Stimulated activated effector memory CD8-positive, alpha-beta T cell treated with anti-CD3 and anti-CD28 coated beads, Interleukin-12 subunit alpha, Interleukin-12 subunit beta, amount 100 ng/mL, for 72 hours (primary cell): ENCODE measurements around the gene IGSF9B.

Source experiments
- ATAC-seq: fragments of 150-1000 bp; cut with Tn5 transposase; 2 replicates; pipeline ENCODE4 v1.10.0; 2021
- DNase-seq, 2 donors: peaks; one replicate each; pipeline ENCODE4 v3.0.0; 2021 to 2022; ENCODE audit warnings: low spot score in 2 of 2
- H3K27ac Mint-ChIP-seq: one replicate; pipeline ENCODE4 v1.8.0; 2022; ENCODE audit warnings: mild to moderate bottlenecking, mixed read lengths
- H3K36me3 Mint-ChIP-seq: one replicate; pipeline ENCODE4 v1.8.0; 2022; ENCODE audit warnings: mild to moderate bottlenecking, mixed read lengths
- H3K4me1 Mint-ChIP-seq: one replicate; pipeline ENCODE4 v1.8.0; 2022; ENCODE audit warnings: mixed read lengths
- H3K4me3 Mint-ChIP-seq: one replicate; pipeline ENCODE4 v1.8.0; 2022; ENCODE audit warnings: mild to moderate bottlenecking, mixed read lengths
- H3K9me3 Mint-ChIP-seq: one replicate; pipeline ENCODE4 v1.8.0; 2022; ENCODE audit warnings: mixed read lengths

Gene IGSF9B

GRCh38 chr11:133990501-133990900 is 33.7 kb upstream of the IGSF9B start:
- Mint-ChIP-seq H3K27ac (no peak overlapping the region), H3K9me3 (no peaks in the 10 kb centered on the region), H3K4me1 (peaks cover 7% of the 10 kb centered on the region), H3K36me3 (no peaks in the 10 kb centered on the region), H3K4me3 (no peak overlapping the region)
- DNase-seq (no peak), ATAC-seq (no peak)

GRCh38 chr11:133988686-133989410 is 32.1 kb upstream of the IGSF9B start:
- no peaks in the 10 kb centered on the region for H3K4me1 Mint-ChIP-seq
- ATAC-seq = no peak
- H3K36me3 Mint-ChIP-seq = no peaks in the 10 kb centered on the region

GRCh38 chr11:133987171-133987570 is 30.4 kb upstream of the IGSF9B start:
- no peaks in the 10 kb centered on the region for H3K36me3 Mint-ChIP-seq
- no peaks in the 10 kb centered on the region for H3K9me3 Mint-ChIP-seq
- DNase-seq = no peak
- ATAC-seq = no peak
- H3K27ac Mint-ChIP-seq = no peak overlapping the region
- H3K4me3 Mint-ChIP-seq = no peak overlapping the region
- H3K4me1 Mint-ChIP-seq = no peaks in the 10 kb centered on the region

More at GRCh38 chr11:133988686-133989410, 32.1 kb upstream of the IGSF9B start:
- H3K9me3 Mint-ChIP-seq = no peaks in the 10 kb centered on the region
- H3K4me3 Mint-ChIP-seq = no peak overlapping the region
- no peak for DNase-seq
- H3K27ac Mint-ChIP-seq = peak overlapping the region; percentile 63

GRCh38 chr11:133985981-133986944 is 29.5 kb upstream of the IGSF9B start:
- no peaks in the 10 kb centered on the region for H3K9me3 Mint-ChIP-seq
- no peaks in the 10 kb centered on the region for H3K36me3 Mint-ChIP-seq
- H3K27ac Mint-ChIP-seq = peak overlapping the region; percentile 14
- no peak overlapping the region for H3K4me3 Mint-ChIP-seq
- ATAC-seq (no peak), DNase-seq (no peak)
- no peaks in the 10 kb centered on the region for H3K4me1 Mint-ChIP-seq

GRCh38 chr11:133984828-133985227 is 28.1 kb upstream of the IGSF9B start:
- no peak for ATAC-seq
- no peak for DNase-seq
- Mint-ChIP-seq H3K27ac (no peak overlapping the region), H3K4me1 (no peaks in the 10 kb centered on the region), H3K36me3 (no peaks in the 10 kb centered on the region), H3K9me3 (no peaks in the 10 kb centered on the region), H3K4me3 (no peak overlapping the region)

- ATAC-seq (no peak), DNase-seq (no peak)
- H3K4me1 Mint-ChIP-seq = no peaks in the 10 kb centered on the region
- no peak overlapping the region for H3K27ac Mint-ChIP-seq
- H3K4me3 Mint-ChIP-seq = no peak overlapping the region
- H3K9me3 Mint-ChIP-seq = no peaks in the 10 kb centered on the region
- H3K36me3 Mint-ChIP-seq = no peaks in the 10 kb centered on the region
Measured at GRCh38 chr11:133983660-133984316, 27.0 kb upstream of the IGSF9B start.

GRCh38 chr11:133982876-133983275 is 26.1 kb upstream of the IGSF9B start:
- no peak for ATAC-seq
- H3K9me3 Mint-ChIP-seq = no peaks in the 10 kb centered on the region
- no peaks in the 10 kb centered on the region for H3K36me3 Mint-ChIP-seq
- DNase-seq = no peak
- no peaks in the 10 kb centered on the region for H3K4me1 Mint-ChIP-seq
- H3K4me3 Mint-ChIP-seq = no peak overlapping the region
- no peak overlapping the region for H3K27ac Mint-ChIP-seq

GRCh38 chr11:133982151-133982550 is 25.4 kb upstream of the IGSF9B start:
- no peaks in the 10 kb centered on the region for H3K4me1 Mint-ChIP-seq
- H3K36me3 Mint-ChIP-seq = no peaks in the 10 kb centered on the region
- DNase-seq = no peak
- no peak overlapping the region for H3K4me3 Mint-ChIP-seq
- no peak overlapping the region for H3K27ac Mint-ChIP-seq
- no peaks in the 10 kb centered on the region for H3K9me3 Mint-ChIP-seq
- no peak for ATAC-seq

- Mint-ChIP-seq H3K27ac (no peak overlapping the region), H3K9me3 (no peaks in the 10 kb centered on the region), H3K36me3 (no peaks in the 10 kb centered on the region), H3K4me3 (no peak overlapping the region), H3K4me1 (no peaks in the 10 kb centered on the region)
- ATAC-seq (no peak), DNase-seq (no peak)
Measured at GRCh38 chr11:133981156-133981555, 24.4 kb upstream of the IGSF9B start.

- ATAC-seq (no peak), DNase-seq (no peak)
- H3K4me3 Mint-ChIP-seq = no peak overlapping the region
- no peaks in the 10 kb centered on the region for H3K9me3 Mint-ChIP-seq
- no peaks in the 10 kb centered on the region for H3K36me3 Mint-ChIP-seq
- no peaks in the 10 kb centered on the region for H3K4me1 Mint-ChIP-seq
- H3K27ac Mint-ChIP-seq = no peak overlapping the region
Measured at GRCh38 chr11:133980665-133981064, 23.9 kb upstream of the IGSF9B start.

- no peak for DNase-seq
- Mint-ChIP-seq H3K27ac (no peak overlapping the region), H3K9me3 (no peaks in the 10 kb centered on the region), H3K4me1 (no peaks in the 10 kb centered on the region), H3K4me3 (no peak overlapping the region), H3K36me3 (no peaks in the 10 kb centered on the region)
- peak; percentile 67 for ATAC-seq
Measured at GRCh38 chr11:133978794-133979193, 22.0 kb upstream of the IGSF9B start.

- DNase-seq (no peak), ATAC-seq (peak; percentile 47)
- H3K4me3 Mint-ChIP-seq = no peak overlapping the region
- H3K36me3 Mint-ChIP-seq = no peaks in the 10 kb centered on the region
- H3K27ac Mint-ChIP-seq = no peak overlapping the region
- H3K4me1 Mint-ChIP-seq = no peaks in the 10 kb centered on the region
- no peaks in the 10 kb centered on the region for H3K9me3 Mint-ChIP-seq
Measured at GRCh38 chr11:133977067-133977677, 20.4 kb upstream of the IGSF9B start.

GRCh38 chr11:133975488-133975849 is 18.7 kb upstream of the IGSF9B start:
- no peaks in the 10 kb centered on the region for H3K36me3 Mint-ChIP-seq
- DNase-seq = no peak
- no peak for ATAC-seq
- H3K9me3 Mint-ChIP-seq = no peaks in the 10 kb centered on the region
- H3K27ac Mint-ChIP-seq = no peak overlapping the region
- H3K4me3 Mint-ChIP-seq = no peak overlapping the region
- no peaks in the 10 kb centered on the region for H3K4me1 Mint-ChIP-seq

- ATAC-seq (no peak), DNase-seq (no peak)
- H3K27ac Mint-ChIP-seq = no peak overlapping the region
- H3K9me3 Mint-ChIP-seq = no peaks in the 10 kb centered on the region
- no peaks in the 10 kb centered on the region for H3K36me3 Mint-ChIP-seq
- no peak overlapping the region for H3K4me3 Mint-ChIP-seq
- H3K4me1 Mint-ChIP-seq = no peaks in the 10 kb centered on the region
Measured at GRCh38 chr11:133974836-133975487, 18.2 kb upstream of the IGSF9B start.

- Mint-ChIP-seq H3K36me3 (no peaks in the 10 kb centered on the region), H3K27ac (no peak overlapping the region), H3K9me3 (peaks cover 2% of the 10 kb centered on the region), H3K4me1 (peaks cover 14% of the 10 kb centered on the region), H3K4me3 (no peak overlapping the region)
- DNase-seq (no peak), ATAC-seq (no peak)
Measured at GRCh38 chr11:133971881-133972280, 15.1 kb upstream of the IGSF9B start.
